H1 (cell line): ENCODE data around the gene NID2.

Source experiments
- CHD1 ChIP-seq: IDR thresholded peaks from 2 replicates; pipeline ENCODE4 v1.6.1; 2012; ENCODE audit warnings: low read depth, low read length, improper control_type of control experiment
- CHD2 ChIP-seq: IDR thresholded peaks from 2 replicates; pipeline ENCODE4 v1.6.1; 2012; ENCODE audit warnings: low read length, improper control_type of control experiment
- CTCF ChIP-seq, 3 experiments: IDR thresholded peaks; 1 replicate in 2 of 3; 2 replicates in 1 of 3; pipeline versions ENCODE4 v1.5.1 to v1.6.1; 2011; ENCODE audit warnings: low read length in 3 of 3, mild to moderate bottlenecking in 3 of 3, inconsistent platforms in 2 of 3, low read depth in 1 of 3, moderate library complexity in 1 of 3; ENCODE audit not compliant: insufficient read depth in 1 of 3; ENCODE audit errors: control extremely low read depth in 1 of 3
- GABPA ChIP-seq: IDR thresholded peaks from 2 replicates; pipeline ENCODE4 v1.6.1; 2011; ENCODE audit warnings: mild to moderate bottlenecking, low read length, moderate library complexity, borderline replicate concordance; ENCODE audit not compliant: insufficient read depth
- PHF8 ChIP-seq: fragments of 200-600 bp; sonication (generic); conservative IDR thresholded peaks from 2 replicates; pipeline ENCODE4 v1.7.1; 2012; ENCODE audit warnings: low read depth, mild to moderate bottlenecking, inconsistent platforms, low read length, moderate library complexity
- POLR2AphosphoS5 ChIP-seq: IDR thresholded peaks from 2 replicates; pipeline ENCODE4 v1.6.1; 2011; ENCODE audit warnings: low read depth, low read length
- RAD21 ChIP-seq, 2 experiments: IDR thresholded peaks in 1 of 2; conservative IDR thresholded peaks in 1 of 2; 2 replicates each; pipeline ENCODE4 v1.6.1; 2011; ENCODE audit warnings: low read depth in 2 of 2, low read length in 2 of 2, improper control_type of control experiment in 1 of 2, inconsistent platforms in 1 of 2, mild to moderate bottlenecking in 1 of 2, moderate library complexity in 1 of 2
- ZNF274 ChIP-seq: IDR thresholded peaks from 2 replicates; pipeline ENCODE4 v1.7.0; 2012; ENCODE audit warnings: low read length, borderline replicate concordance; ENCODE audit errors: extremely low read depth

GRCh38 chr14:52073251-52073650 lies 4.4 kb upstream of the NID2 start:
- no peak for TF ChIP-seq RAD21 (IDR thresholded peaks at IDR 0.05 in 1 of 2, conservative IDR thresholded peaks at IDR 0.05 in 1 of 2; ENCODE audit: low read depth in 2 of 2, low read length in 2 of 2)
- no peak for TF ChIP-seq ZNF274
- TF ChIP-seq CTCF (IDR thresholded peaks at IDR 0.05; ENCODE audit: control extremely low read depth in 1 of 3, insufficient read depth in 1 of 3, low read depth in 1 of 3, low read length in 3 of 3) = no peak
- TF ChIP-seq PHF8 = no peak
- no peak for TF ChIP-seq POLR2AphosphoS5
- no peak for TF ChIP-seq GABPA
- no peak for TF ChIP-seq CHD2
- no peak for TF ChIP-seq CHD1
